NCI-H2227 (cell line): Measurements from ENCODE around the gene DAZ1.
"Not testable (repeated sequence)": the region's sequence is repeated elsewhere in the genome, so short reads cannot be mapped to it uniquely, and the experiment has no call there.

Source experiments
- DNase-seq: peaks from one replicate; lab custom pipeline; 2025; ENCODE audit not compliant: unreplicated experiment; lab: John Stamatoyannopoulos, UW

Gene DAZ1, protein sequence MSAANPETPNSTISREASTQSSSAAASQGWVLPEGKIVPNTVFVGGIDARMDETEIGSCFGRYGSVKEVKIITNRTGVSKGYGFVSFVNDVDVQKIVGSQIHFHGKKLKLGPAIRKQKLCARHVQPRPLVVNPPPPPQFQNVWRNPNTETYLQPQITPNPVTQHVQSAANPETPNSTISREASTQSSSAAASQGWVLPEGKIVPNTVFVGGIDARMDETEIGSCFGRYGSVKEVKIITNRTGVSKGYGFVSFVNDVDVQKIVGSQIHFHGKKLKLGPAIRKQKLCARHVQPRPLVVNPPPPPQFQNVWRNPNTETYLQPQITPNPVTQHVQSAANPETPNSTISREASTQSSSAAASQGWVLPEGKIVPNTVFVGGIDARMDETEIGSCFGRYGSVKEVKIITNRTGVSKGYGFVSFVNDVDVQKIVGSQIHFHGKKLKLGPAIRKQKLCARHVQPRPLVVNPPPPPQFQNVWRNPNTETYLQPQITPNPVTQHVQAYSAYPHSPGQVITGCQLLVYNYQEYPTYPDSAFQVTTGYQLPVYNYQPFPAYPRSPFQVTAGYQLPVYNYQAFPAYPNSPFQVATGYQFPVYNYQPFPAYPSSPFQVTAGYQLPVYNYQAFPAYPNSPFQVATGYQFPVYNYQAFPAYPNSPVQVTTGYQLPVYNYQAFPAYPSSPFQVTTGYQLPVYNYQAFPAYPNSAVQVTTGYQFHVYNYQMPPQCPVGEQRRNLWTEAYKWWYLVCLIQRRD

DNA sequence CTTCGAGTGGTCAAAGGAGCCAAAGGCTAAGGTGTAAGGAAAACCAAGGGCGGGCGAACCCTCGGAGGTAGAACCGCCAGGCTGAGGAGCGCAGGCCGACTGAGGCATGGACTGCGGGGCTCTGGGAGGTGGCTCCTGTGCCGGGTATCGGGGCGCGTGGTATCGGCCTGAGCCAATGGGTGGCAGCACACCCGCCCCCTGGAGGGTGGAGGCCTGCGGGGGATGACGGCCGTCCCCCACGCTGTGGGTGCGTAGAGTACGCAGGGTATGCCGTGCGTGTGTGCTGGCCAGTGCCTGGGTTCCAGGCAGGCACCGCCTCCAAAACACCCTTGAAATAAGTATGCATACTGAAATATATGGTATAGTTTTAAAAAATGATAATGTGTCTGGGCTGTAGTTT is at the start of gene DAZ1:
Gene DAZ1 (minus strand): TSS at position 101 of the 400 bp plus-strand sequence. CDS start 208 bp downstream, outside the sequence.
- DNase-seq = not testable (repeated sequence)

DNA sequence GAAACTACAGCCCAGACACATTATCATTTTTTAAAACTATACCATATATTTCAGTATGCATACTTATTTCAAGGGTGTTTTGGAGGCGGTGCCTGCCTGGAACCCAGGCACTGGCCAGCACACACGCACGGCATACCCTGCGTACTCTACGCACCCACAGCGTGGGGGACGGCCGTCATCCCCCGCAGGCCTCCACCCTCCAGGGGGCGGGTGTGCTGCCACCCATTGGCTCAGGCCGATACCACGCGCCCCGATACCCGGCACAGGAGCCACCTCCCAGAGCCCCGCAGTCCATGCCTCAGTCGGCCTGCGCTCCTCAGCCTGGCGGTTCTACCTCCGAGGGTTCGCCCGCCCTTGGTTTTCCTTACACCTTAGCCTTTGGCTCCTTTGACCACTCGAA is 20.4 kb upstream of the DAZ1 start, which contains the start of gene DAZ2:
Gene DAZ2 (plus strand): TSS at position 301 of the 400 bp plus-strand sequence. CDS start 208 bp downstream, outside the sequence.
- not testable (repeated sequence) for DNase-seq

DNA sequence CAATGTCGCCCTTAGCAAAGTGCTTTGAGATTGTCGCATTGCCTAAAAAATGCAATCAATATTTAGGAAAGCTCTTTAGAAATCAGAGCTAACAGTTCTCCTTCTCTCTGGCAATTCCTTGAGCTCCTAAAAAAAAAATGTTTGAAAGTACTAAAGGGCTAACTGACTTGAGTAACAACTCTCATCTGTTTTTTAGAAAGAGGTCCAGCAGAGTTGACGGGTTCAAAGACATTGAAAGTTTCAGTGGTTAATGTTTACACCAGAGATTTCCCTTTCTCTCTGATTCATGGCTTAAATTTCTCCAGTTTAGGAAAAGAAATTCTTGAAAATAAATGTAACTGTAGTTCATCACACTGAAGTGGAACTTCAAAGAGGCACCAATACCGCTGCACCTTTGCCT is 11.9 kb upstream of the DAZ1 start:
- DNase-seq = not testable (repeated sequence)

DNA sequence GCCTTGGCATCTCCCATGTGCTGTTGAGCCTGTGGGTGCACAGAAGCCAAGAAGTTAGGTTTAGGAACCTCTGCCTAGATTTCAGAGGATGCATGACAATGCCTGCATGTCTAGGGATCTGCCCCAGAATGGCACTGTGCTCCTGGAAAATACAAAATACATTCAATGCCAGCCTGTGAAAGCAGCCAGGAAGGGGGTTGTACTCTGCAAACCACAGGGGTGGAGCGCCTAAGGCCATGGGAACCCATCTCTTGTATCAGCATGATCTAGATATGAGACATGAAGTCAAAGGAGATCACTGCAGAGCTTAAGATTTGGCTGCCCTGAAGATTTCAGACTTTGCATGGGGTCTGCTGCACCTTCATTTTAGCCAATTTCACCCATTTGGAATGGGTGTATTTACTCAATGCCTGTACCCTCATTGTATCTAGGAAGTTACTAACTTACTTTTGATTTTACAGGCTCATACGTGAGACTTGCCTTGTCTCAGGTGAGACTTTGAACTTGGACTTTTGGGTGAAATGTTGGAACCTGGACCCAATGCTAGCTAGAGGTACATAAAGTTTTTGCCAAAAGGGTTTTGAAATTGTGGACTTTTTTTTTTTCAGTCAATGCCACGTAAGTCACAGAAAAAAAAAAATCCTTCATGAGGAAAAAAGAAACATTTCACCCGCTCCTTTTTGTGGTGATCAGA is 11.1 kb upstream of the DAZ1 start:
- DNase-seq = not testable (repeated sequence)

DNA sequence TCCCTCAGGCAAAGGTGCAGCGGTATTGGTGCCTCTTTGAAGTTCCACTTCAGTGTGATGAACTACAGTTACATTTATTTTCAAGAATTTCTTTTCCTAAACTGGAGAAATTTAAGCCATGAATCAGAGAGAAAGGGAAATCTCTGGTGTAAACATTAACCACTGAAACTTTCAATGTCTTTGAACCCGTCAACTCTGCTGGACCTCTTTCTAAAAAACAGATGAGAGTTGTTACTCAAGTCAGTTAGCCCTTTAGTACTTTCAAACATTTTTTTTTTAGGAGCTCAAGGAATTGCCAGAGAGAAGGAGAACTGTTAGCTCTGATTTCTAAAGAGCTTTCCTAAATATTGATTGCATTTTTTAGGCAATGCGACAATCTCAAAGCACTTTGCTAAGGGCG is 8.6 kb upstream of the DAZ1 start:
- DNase-seq = not testable (repeated sequence)
